Loucy (cell line): Measurements from ENCODE around the gene ZNF518A.

Source experiments
- H2AFZ ChIP-seq: fragments of 200-600 bp; sonication (generic); 2 replicates; pipeline ENCODE4 v1.6.0; 2016; ENCODE audit warnings: antibody characterized with exemption, mild to moderate bottlenecking, low read length, moderate library complexity
- H3F3A ChIP-seq: fragments of 200-600 bp; 2 replicates; pipeline ENCODE4 v1.6.0; 2016; ENCODE audit warnings: antibody characterized with exemption, low read depth, mild to moderate bottlenecking
- H3K27me3 ChIP-seq: fragments of 200-600 bp; sonication (generic); 2 replicates; pipeline ENCODE4 v1.6.1; 2014; ENCODE audit warnings: low read length, mild to moderate bottlenecking; ENCODE audit not compliant: insufficient read depth, poor library complexity, severe bottlenecking
- H3K36me3 ChIP-seq: fragments of 200-600 bp; sonication (generic); 2 replicates; pipeline ENCODE4 v1.6.1; 2016; ENCODE audit warnings: low read length; ENCODE audit not compliant: insufficient read depth
- H3K4me1 ChIP-seq: fragments of 200-600 bp; sonication (generic); 2 replicates; pipeline ENCODE4 v1.5.1; 2014; ENCODE audit warnings: low read length, mild to moderate bottlenecking; ENCODE audit not compliant: insufficient read depth, poor library complexity, severe bottlenecking
- H3K4me2 ChIP-seq: fragments of 200-600 bp; sonication (generic); 2 replicates; pipeline ENCODE4 v1.6.0; 2014; ENCODE audit warnings: antibody characterized with exemption, low read length, low read depth, mild to moderate bottlenecking; ENCODE audit not compliant: poor library complexity, severe bottlenecking
- H3K4me3 ChIP-seq: fragments of 200-600 bp; sonication (generic); 2 replicates; pipeline ENCODE4 v1.5.1; 2014; ENCODE audit warnings: low read length, mild to moderate bottlenecking, mixed read lengths; ENCODE audit not compliant: poor library complexity, severe bottlenecking
- H3K79me2 ChIP-seq: fragments of 200-600 bp; sonication (generic); 2 replicates; pipeline ENCODE4 v1.6.1; 2014; ENCODE audit warnings: low read length; ENCODE audit not compliant: insufficient read depth
- H3K9ac ChIP-seq: fragments of 200-600 bp; sonication (generic); 2 replicates; pipeline ENCODE4 v1.6.0; 2014; ENCODE audit warnings: mild to moderate bottlenecking, low read depth, low read length, moderate library complexity; ENCODE audit not compliant: poor library complexity, severe bottlenecking
- H3K9me2 ChIP-seq: fragments of 200-600 bp; sonication (generic); replicated peaks from 2 replicates; pipeline ENCODE4 v1.6.1; 2016; ENCODE audit warnings: low read depth, low read length, mixed read lengths
- H3K9me3 ChIP-seq: fragments of 200-600 bp; sonication (generic); 2 replicates; pipeline ENCODE4 v1.6.1; 2014; ENCODE audit warnings: mild to moderate bottlenecking, antibody characterized with exemption, low read length, low read depth; ENCODE audit not compliant: insufficient read depth
- H4K20me1 ChIP-seq: fragments of 200-600 bp; sonication (generic); 2 replicates; pipeline ENCODE4 v1.6.0; 2014; ENCODE audit warnings: antibody characterized with exemption, low read length, mild to moderate bottlenecking; ENCODE audit not compliant: insufficient read depth, poor library complexity, severe bottlenecking
- CTCF ChIP-seq: fragments of 200-600 bp; sonication (generic); conservative IDR thresholded peaks from 2 replicates; pipeline ENCODE4 v1.5.1; 2014; ENCODE audit warnings: mild to moderate bottlenecking, antibody characterized with exemption, low read length
- EZH2phosphoT487 ChIP-seq: fragments of 200-600 bp; IDR thresholded peaks from 2 replicates; pipeline ENCODE4 v1.6.1; 2018; ENCODE audit warnings: antibody characterized with exemption, mild to moderate bottlenecking, moderate library complexity, borderline replicate concordance

ZNF518A gene

GRCh38 chr10:96152437-96152836 lies 22.3 kb downstream of the ZNF518A start:
- H3K36me3 ChIP-seq, result peaks cover 19% of the 10 kb centered on the region; the same call in 1 of the 2 replicates
- H3K9me3 ChIP-seq, result no peaks in the 10 kb centered on the region
- H3K79me2 ChIP-seq, result no peaks in the 10 kb centered on the region
- H3K4me1 ChIP-seq, result peaks cover 10% of the 10 kb centered on the region
- no peaks in the 10 kb centered on the region for H3K9me2 ChIP-seq
- H3K4me2 ChIP-seq, result no peak overlapping the region
- H3K27me3 ChIP-seq, result no peaks in the 10 kb centered on the region
- H3K9ac ChIP-seq, result no peak overlapping the region
- TF ChIP-seq CTCF (no peak), EZH2phosphoT487 (no peak)
- no peak overlapping the region for H3K4me3 ChIP-seq
- H2AFZ ChIP-seq, result no peak overlapping the region
- H3F3A ChIP-seq, result no peaks in the 10 kb centered on the region
- H4K20me1 ChIP-seq, result no peaks in the 10 kb centered on the region

- no peaks in the 10 kb centered on the region for H3K9me2 ChIP-seq
- H3K9ac ChIP-seq, result no peak overlapping the region
- H3K36me3 ChIP-seq, result peaks cover 25% of the 10 kb centered on the region; the same call in 1 of the 2 replicates
- no peaks in the 10 kb centered on the region for H3K9me3 ChIP-seq
- H4K20me1 ChIP-seq, result no peaks in the 10 kb centered on the region
- no peak overlapping the region for H3K4me3 ChIP-seq
- H3K27me3 ChIP-seq, result no peaks in the 10 kb centered on the region
- H3K4me1 ChIP-seq, result peaks cover 4% of the 10 kb centered on the region
- no peaks in the 10 kb centered on the region for H3K79me2 ChIP-seq
- no peaks in the 10 kb centered on the region for H3F3A ChIP-seq
- H2AFZ ChIP-seq, result no peak overlapping the region
- TF ChIP-seq CTCF, result no peak
- no peak for TF ChIP-seq EZH2phosphoT487
- no peak overlapping the region for H3K4me2 ChIP-seq
Measured at GRCh38 chr10:96153070-96153469, 23.0 kb downstream of the ZNF518A start.

- no peaks in the 10 kb centered on the region for H3K36me3 ChIP-seq
- no peaks in the 10 kb centered on the region for H3K27me3 ChIP-seq
- H3K9me2 ChIP-seq, result no peaks in the 10 kb centered on the region
- H3K79me2 ChIP-seq, result no peaks in the 10 kb centered on the region
- H3K9ac ChIP-seq, result no peak overlapping the region
- peaks cover 5% of the 10 kb centered on the region; the same call in 1 of the 2 replicates for H3K9me3 ChIP-seq
- H4K20me1 ChIP-seq, result no peaks in the 10 kb centered on the region
- no peak overlapping the region for H3K4me3 ChIP-seq
- H3F3A ChIP-seq, result no peaks in the 10 kb centered on the region
- no peak overlapping the region for H3K4me2 ChIP-seq
- TF ChIP-seq EZH2phosphoT487, result no peak
- no peak for TF ChIP-seq CTCF
- H2AFZ ChIP-seq, result no peak overlapping the region
- H3K4me1 ChIP-seq, result no peaks in the 10 kb centered on the region
Measured at GRCh38 chr10:96165726-96166125, 35.6 kb downstream of the ZNF518A start.
